Kidney capillary endothelial cell (primary cell): Measurements from ENCODE around the gene ZNF766.
A peak's percentile ranks its signal among the peaks of the same experiment; 100 is the strongest.
"Not testable (repeated sequence)": the region's sequence is repeated elsewhere in the genome, so short reads cannot be mapped to it uniquely, and the experiment has no call there.

Experiments used
- DNase-seq: peaks from one replicate; pipeline ENCODE4 v3.0.0-alpha.2; 2018; ENCODE audit warnings: low spot score

Gene ZNF766

DNA sequence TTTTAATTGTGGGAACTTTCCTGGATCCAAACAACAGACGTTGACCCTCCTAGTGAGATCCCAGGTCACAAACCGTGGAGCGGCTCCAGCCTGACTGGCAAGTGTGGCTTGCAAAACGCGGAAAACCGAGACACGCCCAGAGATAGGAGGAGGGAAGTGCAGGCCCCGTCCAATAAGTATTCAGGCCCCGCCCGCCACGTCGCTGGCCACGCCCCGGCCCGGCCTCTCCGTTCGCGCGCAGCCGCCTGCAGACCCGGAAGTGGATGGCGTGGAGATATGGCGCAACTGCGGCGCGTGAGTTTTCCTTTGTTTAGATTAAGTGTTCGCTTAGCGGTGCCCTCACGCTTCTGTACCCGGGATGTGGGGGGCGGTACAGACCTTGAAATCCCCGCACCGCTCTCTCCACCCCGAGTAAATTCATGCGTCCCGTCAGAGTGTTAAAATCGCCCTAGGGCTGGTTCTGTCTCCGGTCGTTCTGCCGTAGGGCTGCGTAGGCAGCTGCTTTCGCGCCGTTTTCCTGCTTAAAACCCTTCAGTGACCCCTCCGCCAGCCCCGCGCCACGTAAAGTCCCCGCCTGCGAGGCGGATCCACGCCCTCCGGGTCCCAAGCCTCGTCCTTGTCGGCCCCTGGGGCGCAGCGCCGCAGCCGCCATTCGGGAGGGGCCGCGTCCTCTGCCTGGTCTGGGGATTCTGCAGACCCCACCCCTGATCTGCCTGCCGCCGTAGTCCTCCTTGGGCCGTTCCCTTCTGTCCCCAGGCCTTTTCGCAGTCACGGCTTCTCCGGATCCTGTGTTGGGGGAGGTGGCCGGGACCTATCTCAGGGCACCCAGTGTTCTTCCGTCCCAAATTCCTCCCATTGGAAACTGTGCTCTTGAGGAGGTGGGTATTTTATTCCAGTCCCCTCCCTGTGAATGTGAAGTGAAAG lies at the start of gene ZNF766:
ZNF766 (plus strand) TSS at position 250 of the 924 bp plus-strand sequence; CDS start at position 277, 27 bp downstream.
- DNase-seq, result peak; percentile 85

DNA sequence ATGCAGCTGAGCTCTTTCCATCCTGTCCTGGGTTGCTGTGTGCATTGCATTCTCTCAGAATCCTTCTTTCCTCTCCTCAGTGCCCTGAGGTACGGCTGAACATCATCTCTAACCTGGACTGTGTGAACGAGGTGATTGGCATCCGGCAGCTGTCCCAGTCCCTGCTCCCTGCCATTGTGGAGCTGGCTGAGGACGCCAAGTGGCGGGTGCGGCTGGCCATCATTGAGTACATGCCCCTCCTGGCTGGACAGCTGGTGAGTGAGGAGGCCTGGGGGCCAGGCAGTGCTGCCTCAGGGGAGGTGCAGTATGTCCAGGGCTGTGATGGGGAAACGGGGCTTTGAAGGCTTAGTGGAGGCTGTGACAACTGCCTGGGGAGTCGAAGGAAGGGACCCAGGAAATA lies 49.8 kb upstream of the ZNF766 start:
- DNase-seq, result no peak

DNA sequence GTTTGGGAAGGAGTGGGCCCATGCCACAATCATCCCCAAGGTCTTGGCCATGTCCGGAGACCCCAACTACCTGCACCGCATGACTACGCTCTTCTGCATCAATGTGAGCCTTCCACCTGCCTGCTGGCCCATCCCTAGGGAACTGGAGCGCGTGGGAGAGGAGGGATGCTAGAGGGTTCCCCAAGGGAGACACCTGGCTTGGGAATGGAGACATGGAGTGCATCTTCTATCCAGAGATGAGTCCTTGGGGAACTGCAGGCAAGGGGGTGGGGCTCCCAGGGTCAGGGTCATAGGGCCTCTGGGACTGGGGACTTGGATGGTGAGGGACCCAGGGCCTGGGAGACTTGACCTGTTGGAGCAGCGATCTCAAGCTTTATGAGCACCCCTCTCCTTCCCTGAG lies 48.4 kb upstream of the ZNF766 start:
- no peak for DNase-seq

DNA sequence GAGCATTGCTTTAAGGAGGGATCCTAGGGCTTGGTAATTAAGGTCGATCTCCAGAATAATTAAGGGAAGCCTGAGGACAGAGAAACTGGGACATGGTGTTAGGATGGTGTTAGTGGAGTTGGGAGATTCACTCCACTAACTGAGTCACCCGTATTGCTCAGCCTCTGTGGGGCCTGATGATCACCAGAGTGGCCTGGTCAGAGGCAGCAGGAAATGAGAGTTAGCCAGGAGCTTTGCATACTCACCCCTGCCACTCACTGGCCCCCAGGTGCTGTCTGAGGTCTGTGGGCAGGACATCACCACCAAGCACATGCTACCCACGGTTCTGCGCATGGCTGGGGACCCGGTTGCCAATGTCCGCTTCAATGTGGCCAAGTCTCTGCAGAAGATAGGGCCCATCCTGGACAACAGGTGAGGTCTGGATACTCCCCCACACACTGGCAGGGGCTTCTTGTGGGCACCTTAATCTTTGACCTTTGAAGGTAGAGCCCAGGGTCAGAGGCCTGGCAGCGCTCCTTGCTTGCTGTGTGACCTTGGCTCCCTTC lies 47.5 kb upstream of the ZNF766 start:
- no peak for DNase-seq

DNA sequence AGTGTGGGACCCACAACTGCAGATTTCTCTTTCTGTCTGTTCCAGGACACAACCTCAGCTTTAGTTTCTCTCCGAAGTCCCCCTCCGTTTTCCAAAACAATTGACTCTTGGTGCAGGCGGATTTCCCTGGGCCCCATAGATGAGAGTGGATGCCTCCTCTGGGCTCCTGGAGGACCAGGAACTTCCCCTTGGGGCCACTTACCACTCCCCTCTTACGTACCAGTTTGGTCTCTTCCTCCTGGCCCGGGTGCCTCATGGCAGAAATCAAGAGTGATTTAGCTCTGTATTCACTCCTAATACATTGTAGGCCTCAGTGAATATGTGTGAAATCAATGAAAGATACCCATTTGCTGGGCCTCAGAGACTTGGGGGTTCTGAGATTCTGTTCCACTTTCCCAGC lies 45.2 kb upstream of the ZNF766 start:
- no peak for DNase-seq

GRCh38 chr19:52226652-52227051 lies 42.7 kb upstream of the ZNF766 start:
- no peak for DNase-seq

DNA sequence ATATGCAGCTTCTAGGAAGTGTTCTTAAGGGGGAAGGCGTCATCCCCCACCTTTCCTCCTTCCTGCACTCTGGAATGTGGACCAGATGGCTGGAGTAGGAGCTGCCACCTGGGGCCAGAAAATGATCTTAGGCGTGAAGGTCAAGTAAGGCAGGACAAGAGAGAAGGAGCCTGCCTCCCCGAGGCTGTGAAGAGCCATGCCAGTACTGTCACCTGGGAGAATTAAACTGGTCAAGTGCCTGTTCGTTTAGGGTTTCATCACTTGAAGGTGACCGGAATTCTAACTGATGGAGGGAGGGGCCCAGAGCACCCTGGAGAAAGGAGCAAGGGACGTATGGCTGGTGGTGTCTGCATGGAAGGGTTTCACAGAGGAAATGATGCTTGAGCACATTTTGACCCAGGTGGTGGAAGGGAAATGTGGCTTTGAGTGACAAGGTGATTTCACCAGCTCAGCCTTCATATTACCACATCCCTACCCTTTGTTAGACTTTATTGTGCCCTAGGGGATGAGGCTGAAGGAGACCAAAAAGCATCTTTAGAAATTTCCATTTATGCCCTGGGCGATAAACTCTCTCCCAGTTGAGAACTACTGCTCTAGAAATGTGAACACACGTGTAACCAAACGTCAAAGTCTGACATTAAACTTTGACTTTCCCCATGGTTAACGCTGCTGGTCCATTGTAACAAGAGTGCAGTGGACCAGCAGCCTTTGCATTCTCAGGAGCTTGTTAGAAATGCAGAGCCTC lies 42.0 kb upstream of the ZNF766 start:
- DNase-seq, result no peak

- DNase-seq, result no peak
These were observed 41.4 kb upstream of the ZNF766 start for GRCh38 chr19:52227980-52228379.

DNA sequence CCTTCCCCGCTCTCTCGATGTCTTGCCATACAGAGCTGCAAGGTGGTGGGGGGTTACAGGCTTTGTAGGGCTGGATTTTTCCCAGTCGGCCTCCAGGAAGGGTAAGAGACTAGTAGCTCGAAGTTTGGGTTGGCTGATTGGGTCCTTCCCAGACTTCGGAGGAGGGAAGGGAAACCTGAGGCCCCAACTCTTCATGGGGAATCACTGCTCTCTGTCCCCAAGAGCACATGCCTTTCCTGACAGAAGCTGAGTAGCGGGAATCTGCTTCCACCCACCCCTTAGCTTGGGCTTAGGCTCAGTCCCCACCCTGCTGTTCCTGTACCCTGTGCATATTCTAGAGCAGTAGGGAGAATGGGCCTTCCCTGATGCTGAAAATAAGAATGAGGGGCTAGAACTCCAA lies 39.9 kb upstream of the ZNF766 start:
- DNase-seq, result no peak

- no peak for DNase-seq
These were observed 38.7 kb upstream of the ZNF766 start for GRCh38 chr19:52230685-52231084.

DNA sequence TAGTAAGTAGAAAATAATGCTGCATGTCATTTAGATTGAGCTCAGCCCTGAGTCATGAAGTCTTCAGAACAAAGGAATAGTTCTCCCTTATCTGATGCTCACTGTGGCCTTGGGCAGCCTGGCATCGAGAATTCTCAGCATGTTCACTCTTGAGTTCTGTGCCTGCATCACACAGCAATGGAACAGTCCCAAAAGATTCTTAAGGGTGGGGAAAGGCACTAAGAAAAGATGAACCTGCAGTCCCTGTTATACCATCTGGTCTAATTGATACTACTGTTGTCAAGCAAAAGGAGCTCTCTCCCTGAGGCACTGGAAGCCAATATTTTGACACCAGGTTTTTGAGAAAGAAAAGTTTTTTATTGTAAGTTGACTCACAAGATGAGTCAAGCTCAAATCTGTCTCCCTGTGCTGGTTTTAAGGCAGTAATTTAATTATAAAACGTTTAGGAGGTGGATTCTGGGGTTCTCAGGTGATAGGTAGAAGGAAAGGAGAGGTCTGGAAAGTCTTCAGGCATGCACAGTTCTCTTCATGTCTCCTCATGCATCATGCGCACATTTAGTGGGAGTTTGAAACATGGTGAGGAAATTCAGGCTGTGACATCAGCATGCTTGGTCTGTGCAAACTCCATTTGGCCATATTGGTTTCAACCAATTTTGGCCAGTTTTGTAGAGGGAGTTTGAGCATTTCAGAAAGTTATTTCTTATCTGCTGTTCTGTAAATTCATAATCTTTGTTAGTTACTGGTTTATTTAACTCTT lies 38.1 kb upstream of the ZNF766 start:
- DNase-seq, result no peak

- DNase-seq, result no peak
These were observed 35.0 kb upstream of the ZNF766 start for GRCh38 chr19:52234406-52234805.

DNA sequence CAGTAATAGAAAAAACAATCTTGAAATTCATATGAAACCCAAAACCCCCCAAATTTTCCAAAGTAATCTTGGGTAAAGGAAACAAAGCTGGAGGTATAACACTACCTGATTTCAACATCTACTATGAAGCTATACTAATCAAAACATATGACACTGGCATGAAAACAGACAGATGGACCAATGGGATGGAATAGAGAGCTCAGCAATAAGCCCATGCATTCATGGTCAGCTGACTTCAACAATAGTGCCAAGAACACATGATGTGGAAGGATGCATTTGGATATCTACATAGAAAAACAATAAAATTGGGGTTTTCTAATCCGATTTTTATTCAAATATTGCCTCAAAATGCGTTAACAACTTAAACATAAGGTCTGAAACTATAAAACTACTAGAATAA lies 32.2 kb upstream of the ZNF766 start:
- no peak for DNase-seq

GRCh38 chr19:52237771-52238400 lies 31.5 kb upstream of the ZNF766 start:
- peak; percentile 49 for DNase-seq

- no peak for DNase-seq
These were observed 25.4 kb upstream of the ZNF766 start for GRCh38 chr19:52244021-52244420.

GRCh38 chr19:52248241-52248640 lies 21.1 kb upstream of the ZNF766 start:
- DNase-seq, result peak; percentile 12

DNA sequence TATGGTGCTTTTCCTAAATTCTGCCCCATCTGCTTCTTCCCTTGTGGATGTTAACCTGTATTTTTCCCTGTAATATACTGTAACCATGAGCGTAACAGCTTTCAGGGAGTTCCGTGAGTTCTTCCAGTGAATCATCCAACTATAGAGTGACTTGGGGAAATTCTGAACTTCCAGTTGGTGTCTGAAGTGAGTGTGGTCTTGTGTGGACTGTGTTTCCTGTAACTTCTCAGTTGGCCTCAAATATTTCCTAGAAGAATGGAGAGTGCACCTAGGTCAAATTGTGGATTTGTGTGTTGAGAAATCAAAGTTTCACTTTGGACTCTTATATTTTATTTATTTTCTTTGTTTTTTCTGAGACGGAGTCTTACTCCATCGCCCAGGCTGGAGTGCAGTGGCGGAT lies 11.0 kb upstream of the ZNF766 start:
- DNase-seq, result no peak

DNA sequence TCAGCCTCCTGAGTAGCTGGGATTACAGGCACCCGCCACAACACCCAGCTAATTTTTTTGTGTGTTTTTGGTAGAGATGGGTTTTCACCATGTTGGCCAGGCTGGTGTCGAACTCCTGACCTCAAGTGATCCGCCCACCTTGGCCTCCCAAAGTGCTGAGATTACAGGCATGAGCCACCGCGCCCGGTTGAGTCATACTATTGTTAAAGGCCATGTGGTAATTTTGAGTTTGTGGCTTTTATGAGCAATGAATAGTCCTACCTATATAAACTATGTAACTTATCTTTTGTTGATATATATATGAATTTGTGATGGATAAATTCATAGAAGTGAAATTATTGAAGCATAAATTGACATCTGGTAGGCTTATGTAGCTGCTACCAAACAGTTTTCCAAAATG lies 3.8 kb upstream of the ZNF766 start:
- not testable (repeated sequence) for DNase-seq

GRCh38 chr19:52270266-52270885 lies 989 bp downstream of the ZNF766 start:
- no peak for DNase-seq

GRCh38 chr19:52273301-52273700 lies 3.9 kb downstream of the ZNF766 start:
- no peak for DNase-seq

- DNase-seq, result no peak
These were observed 4.8 kb downstream of the ZNF766 start for GRCh38 chr19:52274191-52274590.
